Peyer's patch (tissue), 4 donors: Measurements from ENCODE around the gene TMX4. TPM values are rescaled to one million over a fixed set of nuclear protein-coding genes. Genes with fewer than 3 reads are reported as not detected.

Experiments used
- DNase-seq, 3 donors: peaks; one replicate each; pipeline ENCODE4 v3.0.0-alpha.2; 2017 to 2019
- H3K27ac ChIP-seq, 4 donors: fragments of 200-600 bp; sonication (generic); one replicate each; pipeline ENCODE4 v1.5.1; 2016 to 2019
- H3K27me3 ChIP-seq, 2 donors: fragments of 200-600 bp; sonication (generic); one replicate each; pipeline ENCODE4 v1.5.1; 2019
- H3K36me3 ChIP-seq, 3 donors: fragments of 200-600 bp; sonication (generic); one replicate each; pipeline ENCODE4 v1.5.1; 2016 to 2019
- H3K4me1 ChIP-seq, 4 donors: fragments of 200-600 bp; sonication (generic); one replicate each; pipeline ENCODE4 v1.5.1; 2016 to 2019
- H3K4me3 ChIP-seq, 4 donors: fragments of 200-600 bp; sonication (generic); 1 replicate in 3 of 4; 2 replicates in 1 of 4; pipeline ENCODE4 v1.5.1; 2016 to 2019; ENCODE audit warnings: mild to moderate bottlenecking in 1 of 4
- H3K9me3 ChIP-seq, 4 donors: fragments of 200-600 bp; sonication (generic); one replicate each; pipeline ENCODE4 v1.5.1; 2016 to 2019; ENCODE audit warnings: mild to moderate bottlenecking in 1 of 4
- POLR2A ChIP-seq, 2 donors: fragments of 450-650 bp; IDR thresholded peaks; one replicate each; pipeline ENCODE4 v1.5.1; 2017; ENCODE audit warnings: antibody characterized with exemption in 2 of 2, mild to moderate bottlenecking in 2 of 2, moderate library complexity in 2 of 2
- total RNA-seq, 4 donors: library from RNA; depleted of rRNA; stranded (reverse); fragments of >200 nt; gene quantifications; one replicate each; pipeline ENCODE4 v1.1.0, GENCODE V29; 2016
- TF ChIP-seq, protein P1 (sequence below), 6 experiments: fragments of 450-650 bp in 4 of 6; fragments of 200-600 bp in 2 of 6; sonication (generic) in 1 of 6; IDR thresholded peaks; one replicate each; pipeline ENCODE4 v1.5.1; 2017 to 2019; ENCODE audit warnings: antibody characterized with exemption in 6 of 6, mild to moderate bottlenecking in 3 of 6, moderate library complexity in 1 of 6

TMX4 gene
- total RNA-seq, 4 donors from 2014 or later, result 12.9 to 26.6 (median 17.0) TPM

DNA sequence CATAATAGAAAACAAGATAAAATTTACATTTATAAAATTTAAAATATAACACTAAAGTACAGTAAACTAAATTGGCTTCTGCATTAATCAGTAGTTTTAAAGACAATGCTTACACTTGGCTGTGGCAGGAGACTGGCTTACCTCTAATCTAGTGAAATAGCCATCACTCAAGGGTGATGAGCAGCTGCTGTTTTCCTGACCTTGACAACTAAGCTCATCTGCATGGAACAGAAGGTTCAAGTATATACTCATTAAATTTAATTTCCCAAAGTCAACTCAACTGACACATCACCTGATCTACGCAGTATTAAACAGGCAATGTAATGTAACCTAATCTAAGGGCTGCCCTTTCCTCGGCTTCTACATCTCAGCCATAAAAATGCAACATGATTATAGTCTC is 14.5 kb downstream of the TMX4 start:
- Histone ChIP-seq H3K4me1 (no peaks in the 10 kb centered on the region), H3K27me3 (no peaks in the 10 kb centered on the region), H3K9me3 (no peaks in the 10 kb centered on the region), H3K27ac (no peak overlapping the region), H3K4me3 (no peak overlapping the region), H3K36me3 (peaks cover 0 to 3% (median 0%) of the 10 kb centered on the region in 3 donors)
- TF ChIP-seq, protein P1, sequence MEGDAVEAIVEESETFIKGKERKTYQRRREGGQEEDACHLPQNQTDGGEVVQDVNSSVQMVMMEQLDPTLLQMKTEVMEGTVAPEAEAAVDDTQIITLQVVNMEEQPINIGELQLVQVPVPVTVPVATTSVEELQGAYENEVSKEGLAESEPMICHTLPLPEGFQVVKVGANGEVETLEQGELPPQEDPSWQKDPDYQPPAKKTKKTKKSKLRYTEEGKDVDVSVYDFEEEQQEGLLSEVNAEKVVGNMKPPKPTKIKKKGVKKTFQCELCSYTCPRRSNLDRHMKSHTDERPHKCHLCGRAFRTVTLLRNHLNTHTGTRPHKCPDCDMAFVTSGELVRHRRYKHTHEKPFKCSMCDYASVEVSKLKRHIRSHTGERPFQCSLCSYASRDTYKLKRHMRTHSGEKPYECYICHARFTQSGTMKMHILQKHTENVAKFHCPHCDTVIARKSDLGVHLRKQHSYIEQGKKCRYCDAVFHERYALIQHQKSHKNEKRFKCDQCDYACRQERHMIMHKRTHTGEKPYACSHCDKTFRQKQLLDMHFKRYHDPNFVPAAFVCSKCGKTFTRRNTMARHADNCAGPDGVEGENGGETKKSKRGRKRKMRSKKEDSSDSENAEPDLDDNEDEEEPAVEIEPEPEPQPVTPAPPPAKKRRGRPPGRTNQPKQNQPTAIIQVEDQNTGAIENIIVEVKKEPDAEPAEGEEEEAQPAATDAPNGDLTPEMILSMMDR (IDR thresholded peaks at IDR 0.05), result no peak
- no peak for TF ChIP-seq POLR2A (IDR thresholded peaks at IDR 0.05)
- DNase-seq, result no peak

DNA sequence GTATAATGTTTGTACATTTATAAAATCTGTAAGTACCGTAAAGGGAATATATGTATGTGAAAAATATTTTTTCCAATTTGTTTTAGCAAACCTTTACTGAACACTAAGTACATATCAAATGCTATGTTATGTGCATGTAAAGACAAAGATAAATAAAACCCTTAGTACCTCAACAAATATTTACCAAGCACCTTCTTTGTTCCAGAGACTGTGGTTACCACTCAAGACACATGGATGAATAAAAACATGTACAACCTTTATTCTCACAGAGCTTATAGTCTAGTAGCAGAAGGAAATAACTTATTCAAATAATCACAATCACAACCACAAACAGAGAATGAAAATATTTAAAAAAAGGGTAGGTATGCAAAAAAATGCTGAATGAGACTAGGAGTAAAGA is 17.5 kb downstream of the TMX4 start:
- TF ChIP-seq POLR2A (IDR thresholded peaks at IDR 0.05), result no peak
- TF ChIP-seq, protein P1 (IDR thresholded peaks at IDR 0.05), result no peak
- Histone ChIP-seq H3K4me3 (no peak overlapping the region), H3K9me3 (no peaks in the 10 kb centered on the region), H3K27ac (no peak overlapping the region), H3K36me3 (peaks cover 0 to 26% (median 0%) of the 10 kb centered on the region in 3 donors), H3K4me1 (no peaks in the 10 kb centered on the region), H3K27me3 (no peaks in the 10 kb centered on the region)
- DNase-seq, result no peak

DNA sequence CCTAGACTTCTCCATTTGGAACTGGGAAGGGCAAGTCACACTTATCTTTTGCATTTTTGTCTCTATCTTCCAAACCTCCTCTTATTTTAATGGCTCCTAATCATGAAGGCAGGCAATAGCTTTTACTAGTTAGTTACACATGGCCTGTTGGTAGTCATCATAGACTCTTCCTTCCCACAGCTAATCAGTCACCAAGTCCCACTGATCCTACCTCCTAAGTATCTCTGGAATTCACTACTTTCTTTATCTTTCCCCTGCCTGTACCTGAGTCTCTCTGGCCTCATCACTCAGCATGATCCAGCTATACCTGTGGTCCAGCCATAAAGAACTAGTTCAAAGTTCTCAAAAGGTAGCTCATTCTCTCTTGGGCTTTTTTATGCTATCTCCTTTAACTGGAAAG is 18.8 kb downstream of the TMX4 start:
- TF ChIP-seq, protein P1 (IDR thresholded peaks at IDR 0.05), result no peak
- TF ChIP-seq POLR2A (IDR thresholded peaks at IDR 0.05), result no peak
- H3K9me3 ChIP-seq, result no peaks in the 10 kb centered on the region
- H3K4me1 ChIP-seq, result no peaks in the 10 kb centered on the region
- no peak for DNase-seq
- peaks cover 0 to 34% (median 0%) of the 10 kb centered on the region in 3 donors for H3K36me3 ChIP-seq
- H3K27ac ChIP-seq, result no peak overlapping the region
- no peaks in the 10 kb centered on the region for H3K27me3 ChIP-seq
- no peak overlapping the region for H3K4me3 ChIP-seq

DNA sequence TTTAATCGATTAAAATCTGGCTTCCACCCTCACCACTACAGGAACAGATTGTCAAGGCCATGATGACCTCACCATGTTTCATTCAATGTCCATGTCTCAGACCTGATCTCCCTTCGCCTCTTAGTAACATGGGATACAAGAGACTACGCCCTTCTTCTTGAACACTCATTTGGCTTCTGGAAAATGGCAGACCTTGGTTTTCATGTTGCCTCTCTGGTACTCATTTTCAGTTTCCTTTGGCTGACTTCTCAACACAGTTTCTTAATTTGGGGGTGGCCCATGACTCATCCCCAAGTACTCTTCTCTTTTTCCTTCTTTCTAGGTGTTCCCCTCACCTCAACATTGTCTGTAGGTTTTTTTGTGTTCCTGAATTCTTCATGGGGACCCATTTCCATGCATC is 22.7 kb downstream of the TMX4 start:
- no peak for DNase-seq
- H3K9me3 ChIP-seq, result no peaks in the 10 kb centered on the region
- H3K4me3 ChIP-seq, result no peak overlapping the region
- H3K4me1 ChIP-seq, result no peaks in the 10 kb centered on the region
- TF ChIP-seq, protein P1 (IDR thresholded peaks at IDR 0.05), result no peak
- no peak for TF ChIP-seq POLR2A (IDR thresholded peaks at IDR 0.05)
- H3K27me3 ChIP-seq, result no peaks in the 10 kb centered on the region
- H3K27ac ChIP-seq, result no peak overlapping the region
- peaks cover 0 to 64% (median 0%) of the 10 kb centered on the region in 3 donors for H3K36me3 ChIP-seq

DNA sequence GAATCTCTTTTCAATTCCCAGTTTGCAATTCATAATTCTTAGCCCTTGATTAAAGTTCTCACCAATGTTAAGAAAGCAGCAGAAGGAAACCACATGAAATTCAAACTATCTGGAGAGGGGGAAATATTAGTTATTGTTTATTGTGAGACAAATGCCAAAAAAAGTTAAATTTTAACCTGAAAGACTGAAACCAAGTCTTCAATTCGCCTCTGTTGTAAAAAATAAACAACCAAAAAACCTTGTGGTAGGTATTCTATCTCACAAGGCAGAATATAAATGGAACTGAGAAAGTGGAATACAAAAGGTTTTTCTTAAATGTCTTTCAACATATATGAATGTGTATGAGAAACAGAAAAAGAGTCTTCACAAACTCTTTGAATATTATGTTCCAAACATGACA is 24.8 kb downstream of the TMX4 start:
- no peaks in the 10 kb centered on the region for H3K4me1 ChIP-seq
- no peak overlapping the region for H3K4me3 ChIP-seq
- H3K9me3 ChIP-seq, result no peaks in the 10 kb centered on the region
- no peak for TF ChIP-seq POLR2A (IDR thresholded peaks at IDR 0.05)
- TF ChIP-seq, protein P1 (IDR thresholded peaks at IDR 0.05), result no peak
- no peak for DNase-seq
- H3K27me3 ChIP-seq, result no peaks in the 10 kb centered on the region
- H3K27ac ChIP-seq, result no peak overlapping the region
- H3K36me3 ChIP-seq, result peaks cover 0 to 61% (median 0%) of the 10 kb centered on the region in 3 donors

DNA sequence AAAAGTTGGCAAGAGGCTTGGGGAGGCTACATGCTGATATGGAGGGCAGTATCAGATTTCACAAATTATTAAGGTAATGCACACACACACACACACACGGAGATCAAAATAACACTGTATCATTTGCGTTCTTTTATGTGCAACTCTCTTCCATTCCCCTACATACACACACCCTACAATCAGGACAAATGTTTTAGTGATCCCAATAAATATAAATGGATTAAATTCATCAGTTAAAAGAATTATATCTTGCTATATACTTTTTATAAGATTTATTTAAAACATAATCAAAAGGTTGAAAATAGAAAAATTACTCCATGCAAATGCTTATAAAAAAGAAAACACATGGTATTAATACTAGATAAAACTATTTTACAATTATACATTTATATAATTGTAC is 25.9 kb downstream of the TMX4 start:
- TF ChIP-seq, protein P1 (IDR thresholded peaks at IDR 0.05), result no peak
- TF ChIP-seq POLR2A (IDR thresholded peaks at IDR 0.05), result no peak
- H3K4me1 ChIP-seq, result no peaks in the 10 kb centered on the region
- no peak for DNase-seq
- H3K27ac ChIP-seq, result no peak overlapping the region
- peaks cover 0 to 50% (median 0%) of the 10 kb centered on the region in 3 donors for H3K36me3 ChIP-seq
- no peaks in the 10 kb centered on the region for H3K9me3 ChIP-seq
- H3K27me3 ChIP-seq, result no peaks in the 10 kb centered on the region
- H3K4me3 ChIP-seq, result no peak overlapping the region
